Vagina (tissue), 2 donors: ENCODE data around the gene ITPR1.

ENCODE experiments used
- POLR2A ChIP-seq, 2 donors: fragments of 450-650 bp; IDR thresholded peaks; one replicate each; pipeline ENCODE4 v1.6.1; 2017; ENCODE audit warnings: antibody characterized with exemption in 2 of 2, mild to moderate bottlenecking in 2 of 2, moderate library complexity in 2 of 2
- POLR2AphosphoS5 ChIP-seq, 2 donors: sonication (generic); formaldehyde crosslinking; IDR thresholded peaks; one replicate each; pipeline ENCODE4 v1.9.0; 2017; ENCODE audit warnings: antibody characterized with exemption in 2 of 2, mild to moderate bottlenecking in 2 of 2, low read depth in 1 of 2; ENCODE audit not compliant: insufficient read depth in 1 of 2
- TF ChIP-seq, protein P1 (sequence below), 3 experiments: fragments of 450-650 bp in 2 of 3; fragments of 200-600 bp in 1 of 3; sonication (generic) in 1 of 3; IDR thresholded peaks; one replicate each; pipeline ENCODE4 v1.5.1; 2017 to 2019; ENCODE audit warnings: antibody characterized with exemption in 3 of 3, mild to moderate bottlenecking in 2 of 3, moderate library complexity in 2 of 3

GRCh38 chr3:4571690-4572334, 78.7 kb downstream of the ITPR1 start:
- TF ChIP-seq POLR2AphosphoS5 (IDR thresholded peaks at IDR 0.05; ENCODE audit: insufficient read depth in 1 of 2, low read depth in 1 of 2) (no peak), POLR2A (IDR thresholded peaks at IDR 0.05) (no peak)
- TF ChIP-seq, protein P1, sequence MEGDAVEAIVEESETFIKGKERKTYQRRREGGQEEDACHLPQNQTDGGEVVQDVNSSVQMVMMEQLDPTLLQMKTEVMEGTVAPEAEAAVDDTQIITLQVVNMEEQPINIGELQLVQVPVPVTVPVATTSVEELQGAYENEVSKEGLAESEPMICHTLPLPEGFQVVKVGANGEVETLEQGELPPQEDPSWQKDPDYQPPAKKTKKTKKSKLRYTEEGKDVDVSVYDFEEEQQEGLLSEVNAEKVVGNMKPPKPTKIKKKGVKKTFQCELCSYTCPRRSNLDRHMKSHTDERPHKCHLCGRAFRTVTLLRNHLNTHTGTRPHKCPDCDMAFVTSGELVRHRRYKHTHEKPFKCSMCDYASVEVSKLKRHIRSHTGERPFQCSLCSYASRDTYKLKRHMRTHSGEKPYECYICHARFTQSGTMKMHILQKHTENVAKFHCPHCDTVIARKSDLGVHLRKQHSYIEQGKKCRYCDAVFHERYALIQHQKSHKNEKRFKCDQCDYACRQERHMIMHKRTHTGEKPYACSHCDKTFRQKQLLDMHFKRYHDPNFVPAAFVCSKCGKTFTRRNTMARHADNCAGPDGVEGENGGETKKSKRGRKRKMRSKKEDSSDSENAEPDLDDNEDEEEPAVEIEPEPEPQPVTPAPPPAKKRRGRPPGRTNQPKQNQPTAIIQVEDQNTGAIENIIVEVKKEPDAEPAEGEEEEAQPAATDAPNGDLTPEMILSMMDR (IDR thresholded peaks at IDR 0.05) = no peak
